Measurements from ENCODE around the gene GTPBP2. TPM values are rescaled to one million over a fixed set of nuclear protein-coding genes. Genes with fewer than 3 reads are reported as not detected.

The GTPBP2 gene
- total RNA-seq, 1 experiment from 2014 or later: 76.4 TPM

GRCh38 chr6:43623880-43624785 lies 4.9 kb downstream of the GTPBP2 start (continued):
- TF ChIP-seq STAT6 (CRISPR knock-in tag; conservative IDR thresholded peaks at IDR 0.05; ENCODE audit: low read depth): no peak

GRCh38 chr6:43622541-43622940 lies 6.5 kb downstream of the GTPBP2 start:
- DNase-seq (ENCODE audit: low spot score) (no peak), ATAC-seq (no peak)
- no peak overlapping the region for H3K4me3 Mint-ChIP-seq
- H3K27ac Mint-ChIP-seq: no peak overlapping the region
- POLR2A ChIA-PET: no interaction called here
- TF ChIP-seq E2F1 (CRISPR knock-in tag; IDR thresholded peaks at IDR 0.05): no peak
- no peak for TF ChIP-seq SMAD3 (CRISPR knock-in tag; IDR thresholded peaks at IDR 0.05; ENCODE audit: borderline replicate concordance)
- TF ChIP-seq STAT6 (CRISPR knock-in tag; conservative IDR thresholded peaks at IDR 0.05; ENCODE audit: low read depth): no peak
- CTCF ChIA-PET: no interaction called here
- peaks cover 61% of the 10 kb centered on the region for H3K36me3 Mint-ChIP-seq
- no peaks in the 10 kb centered on the region; the same call in 1 of the 2 replicates for H3K4me1 Mint-ChIP-seq
- no peaks in the 10 kb centered on the region for H3K27me3 Mint-ChIP-seq (ENCODE audit: low read depth)
- no peaks in the 10 kb centered on the region for H3K9me3 Mint-ChIP-seq

- Mint-ChIP-seq H3K36me3 (peaks cover 57% of the 10 kb centered on the region), H3K27ac (no peak overlapping the region), H3K4me1 (no peaks in the 10 kb centered on the region), H3K27me3 (ENCODE audit: low read depth) (no peaks in the 10 kb centered on the region), H3K4me3 (no peak overlapping the region), H3K9me3 (no peaks in the 10 kb centered on the region)
- ChIA-PET POLR2A (no interaction called here), CTCF (no interaction called here)
- DNase-seq (ENCODE audit: low spot score): no peak
- ATAC-seq: no peak
- TF ChIP-seq TCF7 (CRISPR knock-in tag; IDR thresholded peaks at IDR 0.05; ENCODE audit: low read depth) (no peak), ZMAT4 (CRISPR knock-in tag; IDR thresholded peaks at IDR 0.05) (no peak), ZSCAN18 (CRISPR knock-in tag; IDR thresholded peaks at IDR 0.05) (no peak), ZNF281 (CRISPR knock-in tag; IDR thresholded peaks at IDR 0.05) (no peak), ERG (CRISPR knock-in tag; IDR thresholded peaks at IDR 0.05) (no peak), CBFB (CRISPR knock-in tag; IDR thresholded peaks at IDR 0.05; ENCODE audit: low read depth) (no peak), MYBL2 (CRISPR knock-in tag; IDR thresholded peaks at IDR 0.05) (no peak), NR3C1 (CRISPR knock-in tag; conservative IDR thresholded peaks at IDR 0.05; ENCODE audit: low read depth) (no peak), ZNF512 (CRISPR knock-in tag; IDR thresholded peaks at IDR 0.05; ENCODE audit: borderline replicate concordance) (no peak), ZNF138 (CRISPR knock-in tag; conservative IDR thresholded peaks at IDR 0.05) (no peak), CTCF (IDR thresholded peaks at IDR 0.05) (no peak)
These were observed 7.3 kb downstream of the GTPBP2 start for GRCh38 chr6:43621836-43622180.
